ENCODE data around the gene CERS6.

The CERS6 gene

DNA sequence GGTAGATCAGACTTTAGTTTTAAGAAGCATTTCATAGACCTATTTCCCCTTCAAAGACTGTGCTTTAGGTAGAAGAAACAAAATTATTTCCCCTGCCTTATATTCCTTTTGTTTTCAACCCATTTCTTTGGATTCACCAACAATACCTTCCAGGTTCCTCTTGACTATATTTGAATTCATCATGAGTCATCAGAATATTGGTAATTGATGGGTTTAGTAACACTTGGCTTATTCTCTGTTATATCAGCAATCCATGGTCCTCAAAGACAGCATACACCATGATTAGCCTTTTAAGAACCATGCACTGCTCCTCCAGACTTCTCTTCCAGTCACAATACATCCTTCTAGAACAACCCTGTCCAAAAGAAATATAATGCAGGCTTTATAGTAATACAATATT, 263.4 kb downstream of the CERS6 start:
- in situ Hi-C loops (cut with MboI; ENCODE audit: low pct_unique_long_range_greater_than_20kb, low sequenced_read_pairs, unreplicated experiment): no loop called here
- TF ChIP-seq, protein P1, sequence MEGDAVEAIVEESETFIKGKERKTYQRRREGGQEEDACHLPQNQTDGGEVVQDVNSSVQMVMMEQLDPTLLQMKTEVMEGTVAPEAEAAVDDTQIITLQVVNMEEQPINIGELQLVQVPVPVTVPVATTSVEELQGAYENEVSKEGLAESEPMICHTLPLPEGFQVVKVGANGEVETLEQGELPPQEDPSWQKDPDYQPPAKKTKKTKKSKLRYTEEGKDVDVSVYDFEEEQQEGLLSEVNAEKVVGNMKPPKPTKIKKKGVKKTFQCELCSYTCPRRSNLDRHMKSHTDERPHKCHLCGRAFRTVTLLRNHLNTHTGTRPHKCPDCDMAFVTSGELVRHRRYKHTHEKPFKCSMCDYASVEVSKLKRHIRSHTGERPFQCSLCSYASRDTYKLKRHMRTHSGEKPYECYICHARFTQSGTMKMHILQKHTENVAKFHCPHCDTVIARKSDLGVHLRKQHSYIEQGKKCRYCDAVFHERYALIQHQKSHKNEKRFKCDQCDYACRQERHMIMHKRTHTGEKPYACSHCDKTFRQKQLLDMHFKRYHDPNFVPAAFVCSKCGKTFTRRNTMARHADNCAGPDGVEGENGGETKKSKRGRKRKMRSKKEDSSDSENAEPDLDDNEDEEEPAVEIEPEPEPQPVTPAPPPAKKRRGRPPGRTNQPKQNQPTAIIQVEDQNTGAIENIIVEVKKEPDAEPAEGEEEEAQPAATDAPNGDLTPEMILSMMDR (IDR thresholded peaks at IDR 0.05; ENCODE audit: extremely low read depth, insufficient read depth, missing control alignments): no peak
- no peak for DNase-seq (ENCODE audit: low spot score)

DNA sequence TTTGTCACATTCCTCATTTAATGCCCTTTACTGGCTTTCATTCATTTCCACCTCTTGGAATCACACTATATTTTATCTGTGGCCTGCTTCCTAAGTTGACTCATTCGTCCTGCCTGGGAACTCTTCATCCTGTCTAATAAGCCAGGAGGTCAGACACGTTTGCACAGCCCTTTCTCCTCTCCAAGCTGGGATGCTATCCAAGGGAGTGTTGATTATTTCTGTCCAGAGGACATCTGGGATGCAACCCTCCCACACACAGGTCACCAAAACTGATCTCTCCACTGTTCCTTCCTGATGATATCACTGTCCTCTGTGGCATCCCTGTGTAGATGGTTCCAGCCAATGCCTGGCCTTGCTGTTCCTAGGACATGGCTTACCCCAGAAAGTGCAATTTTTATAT, 266.5 kb downstream of the CERS6 start:
- TF ChIP-seq, protein P1 (IDR thresholded peaks at IDR 0.05; ENCODE audit: extremely low read depth, insufficient read depth, missing control alignments): no peak
- no peak for DNase-seq (ENCODE audit: low spot score)
- in situ Hi-C loops (cut with MboI; ENCODE audit: low pct_unique_long_range_greater_than_20kb, low sequenced_read_pairs, unreplicated experiment): no loop called here

DNA sequence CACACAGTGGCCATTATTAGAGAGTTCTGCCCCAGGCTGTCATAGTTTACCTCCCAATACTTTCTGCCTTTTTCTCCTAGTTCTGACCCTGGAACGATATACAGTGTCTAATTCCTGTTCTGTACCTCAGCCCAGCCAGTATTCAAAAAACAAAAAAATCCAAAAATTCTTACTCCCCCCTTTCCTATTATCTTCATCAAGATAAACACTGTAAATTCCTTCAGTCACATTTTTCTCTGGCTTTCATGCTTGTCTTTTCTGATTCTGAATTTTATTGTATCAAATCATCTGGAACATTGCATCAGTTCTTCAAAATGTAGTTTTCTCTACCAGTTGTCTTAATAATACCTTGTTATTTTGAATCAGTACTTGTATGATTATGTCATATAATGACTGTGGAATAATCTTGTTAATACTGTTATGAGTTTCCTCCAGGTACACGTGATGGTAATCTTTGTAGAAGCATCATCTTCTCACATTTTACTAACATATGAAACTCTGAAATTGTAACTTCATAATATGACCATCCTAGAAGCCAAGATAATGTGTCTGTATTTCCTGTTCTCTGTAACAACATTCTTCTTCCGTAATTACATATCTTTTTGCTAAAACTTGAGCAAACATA, 267.3 kb downstream of the CERS6 start:
- TF ChIP-seq, protein P1 (IDR thresholded peaks at IDR 0.05; ENCODE audit: extremely low read depth, insufficient read depth, missing control alignments): no peak
- in situ Hi-C loops (cut with MboI; ENCODE audit: low pct_unique_long_range_greater_than_20kb, low sequenced_read_pairs, unreplicated experiment): no loop called here
- no peak for DNase-seq (ENCODE audit: low spot score)

DNA sequence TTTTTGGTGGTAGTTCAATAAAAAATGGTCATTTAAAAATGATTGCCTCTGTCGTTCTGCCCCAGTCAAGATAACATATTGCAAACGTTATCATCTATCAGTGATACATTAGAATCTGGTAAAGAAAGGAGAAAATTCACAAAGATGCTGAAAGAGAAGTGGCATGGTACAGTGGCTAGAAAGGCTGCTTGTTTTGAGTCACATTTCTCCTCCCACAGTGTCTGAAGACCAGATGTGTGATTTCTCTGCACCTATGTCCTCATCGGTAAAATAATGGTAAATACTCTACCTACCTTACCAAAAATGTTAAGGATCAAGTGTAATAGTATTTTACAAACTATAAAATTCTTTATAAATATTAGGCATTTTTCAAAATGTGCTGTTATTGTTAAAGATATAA, 270.3 kb downstream of the CERS6 start:
- no peak for DNase-seq (ENCODE audit: low spot score)
- TF ChIP-seq, protein P1 (IDR thresholded peaks at IDR 0.05; ENCODE audit: extremely low read depth, insufficient read depth, missing control alignments): no peak
- in situ Hi-C loops (cut with MboI; ENCODE audit: low pct_unique_long_range_greater_than_20kb, low sequenced_read_pairs, unreplicated experiment): no loop called here

DNA sequence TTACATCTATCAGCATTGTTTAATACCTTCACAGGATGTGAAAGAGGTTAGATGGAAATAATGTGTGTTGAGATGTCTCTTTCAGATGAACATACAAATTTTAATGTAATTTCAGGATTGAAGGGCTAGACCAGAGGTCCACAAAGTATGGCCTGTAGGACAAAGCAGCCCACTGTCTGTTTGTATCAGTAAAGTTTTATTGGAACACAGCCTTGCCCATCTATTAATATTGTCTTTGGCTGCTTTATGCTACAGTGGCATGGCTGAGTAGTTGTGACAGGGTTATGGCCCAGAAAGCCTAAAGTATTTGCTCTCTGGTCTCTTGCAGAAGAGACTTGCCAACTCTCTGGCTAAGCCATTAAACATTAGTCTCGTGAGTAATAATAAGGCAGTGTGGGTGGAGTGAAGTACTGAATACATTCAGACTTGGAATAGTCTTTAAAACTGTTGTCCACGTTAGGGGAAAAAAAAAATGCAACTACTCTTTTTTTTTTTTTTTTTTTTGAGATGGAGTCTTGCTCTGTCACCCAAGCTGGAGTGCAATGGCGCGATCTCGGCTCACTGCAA, 271.9 kb downstream of the CERS6 start:
- in situ Hi-C loops (cut with MboI; ENCODE audit: low pct_unique_long_range_greater_than_20kb, low sequenced_read_pairs, unreplicated experiment): no loop called here
- DNase-seq (ENCODE audit: low spot score): no peak

DNA sequence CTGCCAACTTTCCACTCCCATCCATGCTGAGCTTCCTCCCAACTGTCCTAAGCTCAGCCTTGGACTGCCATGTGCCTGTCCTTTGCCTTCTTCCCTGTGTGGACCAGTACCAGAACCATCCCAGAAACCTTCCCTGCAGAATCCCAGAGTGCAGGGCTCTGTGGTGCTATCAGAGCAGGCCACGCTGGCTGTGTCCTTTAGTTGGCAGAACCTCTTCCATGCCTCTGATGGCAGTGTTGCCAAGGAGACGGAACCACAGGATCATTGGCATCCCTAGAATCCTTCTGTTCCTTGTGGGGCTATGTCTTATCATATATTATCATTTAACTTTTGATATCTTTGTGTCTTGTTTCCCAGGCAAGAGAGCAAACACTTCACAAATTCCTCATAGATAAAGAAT, 273.4 kb downstream of the CERS6 start:
- in situ Hi-C loops (cut with MboI; ENCODE audit: low pct_unique_long_range_greater_than_20kb, low sequenced_read_pairs, unreplicated experiment): no loop called here
- no peak for DNase-seq (ENCODE audit: low spot score)
- TF ChIP-seq, protein P1 (IDR thresholded peaks at IDR 0.05; ENCODE audit: extremely low read depth, insufficient read depth, missing control alignments): no peak

More for the DNA sequence above, 271.9 kb downstream of the CERS6 start:
- TF ChIP-seq, protein P1 (IDR thresholded peaks at IDR 0.05; ENCODE audit: extremely low read depth, insufficient read depth, missing control alignments): no peak
